Coronary artery (tissue), 2 donors: ENCODE data around the gene PDE4C.

Experiments
- DNase-seq: peaks from one replicate; pipeline ENCODE4 v3.0.0-alpha.2; 2017; ENCODE audit warnings: low spot score
- H3K27ac ChIP-seq, 2 donors: fragments of 200-600 bp; sonication (generic); one replicate each; pipeline ENCODE4 v1.5.1; 2016 to 2019
- H3K4me3 ChIP-seq: fragments of 200-600 bp; sonication (generic); 2 replicates; pipeline ENCODE4 v1.5.1; 2016; ENCODE audit warnings: mild to moderate bottlenecking, moderate library complexity
- CTCF ChIP-seq: fragments of 200-600 bp; sonication (generic); IDR thresholded peaks from one replicate; pipeline ENCODE4 v1.5.1; 2019; ENCODE audit warnings: antibody characterized with exemption

Gene PDE4C

GRCh38 chr19:18263324-18264136 lies 37.3 kb upstream of the PDE4C start:
- DNase-seq, result no peak
- TF ChIP-seq CTCF, result no peak
- Histone ChIP-seq H3K27ac (no peak overlapping the region), H3K4me3 (no peak overlapping the region)

GRCh38 chr19:18262917-18263316 lies 36.7 kb upstream of the PDE4C start:
- no peak for DNase-seq
- no peak for TF ChIP-seq CTCF
- H3K27ac ChIP-seq, result no peak overlapping the region
- no peak overlapping the region for H3K4me3 ChIP-seq

- TF ChIP-seq CTCF, result no peak
These were observed 35.9 kb upstream of the PDE4C start for GRCh38 chr19:18262144-18262543.

GRCh38 chr19:18261474-18261873 lies 35.2 kb upstream of the PDE4C start:
- no peak for TF ChIP-seq CTCF
- no peak for DNase-seq
- Histone ChIP-seq H3K4me3 (no peak overlapping the region), H3K27ac (no peak overlapping the region)

More at GRCh38 chr19:18262144-18262543, 35.9 kb upstream of the PDE4C start:
- no peak overlapping the region for H3K27ac ChIP-seq
- DNase-seq, result peak; percentile 74
- H3K4me3 ChIP-seq, result no peak overlapping the region

- no peak for TF ChIP-seq CTCF
- DNase-seq, result no peak
- Histone ChIP-seq H3K4me3 (no peak overlapping the region), H3K27ac (no peak overlapping the region)
These were observed 33.7 kb upstream of the PDE4C start for GRCh38 chr19:18259893-18260292.

GRCh38 chr19:18257503-18258470 lies 31.5 kb upstream of the PDE4C start:
- TF ChIP-seq CTCF, result no peak
- DNase-seq, result no peak
- Histone ChIP-seq H3K27ac (no peak overlapping the region), H3K4me3 (no peak overlapping the region)
